ELF-1 (cell line): ENCODE data around the gene PC.
A peak's percentile ranks its signal among the peaks of the same experiment; 100 is the strongest.

ENCODE experiments used
- DNase-seq: peaks from one replicate; pipeline ENCODE4 v3.0.0-alpha.2; 2016; ENCODE audit warnings: low read depth, low spot score

Gene PC

DNA sequence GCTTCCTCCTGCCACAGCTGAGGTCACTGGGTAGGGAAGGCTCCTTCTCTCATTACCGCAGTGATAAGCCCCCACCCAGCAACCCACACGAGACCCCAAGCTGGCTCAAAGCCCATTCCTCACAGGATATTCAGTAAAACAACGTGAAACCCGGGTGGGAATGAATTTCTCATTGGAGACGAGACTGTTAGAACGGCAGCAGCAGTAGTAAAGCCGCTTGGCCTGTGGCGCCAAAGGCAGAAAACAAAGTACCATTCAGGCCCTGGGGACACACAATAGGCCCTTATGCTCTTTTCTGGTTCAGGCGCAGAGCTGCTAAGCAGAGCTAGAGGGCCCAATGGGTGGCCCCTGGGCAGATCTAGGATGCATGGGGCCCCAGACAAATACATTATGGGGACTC is 45.3 kb downstream of the PC start:
- peak; percentile 44 for DNase-seq

DNA sequence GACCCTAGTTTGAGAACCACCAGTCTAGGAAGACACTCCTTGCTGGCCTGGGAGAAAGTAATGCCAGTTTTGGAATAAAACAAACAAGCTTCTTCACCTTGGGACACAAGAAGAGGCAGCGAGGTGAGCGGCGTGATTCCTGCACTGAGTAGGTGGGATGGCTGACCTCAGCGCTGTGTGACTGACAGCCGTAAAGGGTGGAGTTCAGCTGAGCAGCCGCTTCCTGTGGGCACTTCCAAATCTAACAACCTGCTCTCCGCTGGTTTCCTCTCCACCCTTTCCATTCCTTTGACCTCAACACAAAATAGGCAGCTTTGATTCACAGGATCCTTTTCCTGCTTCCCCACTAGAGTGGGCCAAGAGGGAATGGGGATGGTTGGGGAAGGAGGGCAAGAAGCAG is 45.8 kb downstream of the PC start:
- DNase-seq = peak; percentile 65

DNA sequence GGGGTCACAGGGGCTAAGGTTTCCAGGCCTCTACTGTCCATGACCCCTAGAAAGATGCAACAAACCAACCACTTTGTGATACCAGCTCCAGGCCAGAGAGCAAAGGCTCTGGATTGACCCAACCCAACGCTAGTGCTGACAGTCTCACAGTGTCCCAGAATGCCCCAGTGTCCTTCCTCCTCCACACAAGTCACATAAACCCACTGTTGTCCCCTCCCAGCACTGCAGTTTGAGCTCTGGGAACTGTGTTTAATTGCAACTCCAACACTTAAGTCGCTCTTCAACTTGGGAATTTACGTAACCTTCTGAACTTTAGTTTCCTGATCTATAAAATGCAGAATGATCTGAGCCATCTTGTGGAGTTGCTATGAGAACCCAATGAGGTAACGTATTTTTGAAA is 47.5 kb downstream of the PC start:
- DNase-seq = no peak

DNA sequence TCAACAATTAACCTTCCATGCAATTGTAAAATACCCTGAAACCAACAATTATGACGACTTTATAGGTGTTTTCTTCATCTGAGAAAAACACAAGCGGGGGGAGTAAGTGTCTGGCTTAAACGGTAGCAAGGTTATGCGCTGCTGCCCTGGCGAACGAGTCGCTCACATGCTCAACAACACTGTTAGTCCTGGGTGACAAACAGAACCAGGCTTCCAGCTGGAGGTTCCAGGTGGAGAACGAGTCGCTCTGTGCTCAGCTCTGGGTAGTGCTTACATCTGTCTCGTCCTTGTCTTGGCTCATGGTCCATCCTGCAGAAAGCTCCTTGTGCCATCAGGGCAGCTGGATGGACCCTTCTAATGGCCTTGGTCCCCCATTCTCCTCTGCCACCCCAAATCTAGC is 48.2 kb downstream of the PC start:
- DNase-seq = no peak

DNA sequence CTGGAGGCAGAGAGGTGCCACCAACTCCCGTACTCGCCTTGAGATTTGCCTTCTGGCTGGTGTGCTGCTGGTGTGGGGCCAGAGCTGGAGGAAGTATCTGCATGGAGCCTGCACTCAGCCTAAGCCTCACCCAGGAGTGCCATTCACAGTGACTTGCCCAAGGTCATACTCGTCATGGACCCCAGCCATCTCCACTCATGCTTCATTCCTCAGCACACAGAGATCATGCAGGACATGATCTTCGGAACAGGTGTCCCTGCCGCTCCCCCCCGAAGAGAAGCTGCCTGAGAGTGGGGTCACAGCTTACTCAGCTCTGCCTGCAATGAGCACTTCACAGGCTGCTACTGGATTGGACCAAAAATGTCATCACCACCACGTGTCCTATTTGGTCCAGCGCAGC is 49.0 kb downstream of the PC start:
- no peak for DNase-seq

DNA sequence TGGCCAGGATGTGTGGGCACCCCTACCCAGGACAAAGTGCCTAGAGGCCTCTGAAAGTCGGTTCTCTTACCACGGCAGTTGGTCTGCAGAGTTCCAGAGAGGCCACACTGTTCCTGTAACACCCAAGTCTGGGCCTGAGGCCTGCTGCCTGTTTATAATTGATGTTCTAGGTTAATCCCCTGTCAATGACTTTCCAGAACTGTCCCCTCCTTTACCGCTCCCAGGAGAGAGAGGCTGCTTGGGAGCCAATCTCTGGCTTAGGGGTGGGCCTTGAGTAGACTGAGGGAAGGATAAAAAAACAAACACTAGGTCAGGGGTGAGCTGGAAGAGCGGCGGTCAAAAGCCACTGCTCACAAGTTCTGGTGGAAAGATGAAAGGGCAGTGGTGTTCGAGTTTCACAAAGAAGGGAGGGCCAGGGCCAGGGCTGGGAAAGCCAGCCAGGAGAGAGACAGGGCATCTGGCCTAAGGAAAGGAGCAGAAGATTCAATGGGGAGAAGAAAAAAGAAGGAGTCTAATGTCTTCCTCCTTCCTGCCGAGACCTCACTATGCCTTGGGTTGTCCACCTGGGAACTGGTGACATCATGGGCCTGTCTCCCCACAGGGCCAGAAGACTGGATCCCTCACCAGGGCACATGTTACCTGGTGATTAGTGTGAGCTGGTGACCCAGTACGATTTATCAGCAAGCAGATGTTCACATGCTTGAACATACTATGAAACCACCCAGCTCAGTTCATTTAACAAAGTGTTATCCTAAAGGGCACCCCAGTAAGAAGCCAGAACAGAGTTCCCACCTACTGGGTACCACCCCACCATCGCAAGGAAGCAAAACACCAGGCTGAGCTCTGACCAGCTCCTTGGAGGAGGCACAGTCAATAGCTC is 50.2 kb downstream of the PC start:
- DNase-seq = peak; percentile 48

DNA sequence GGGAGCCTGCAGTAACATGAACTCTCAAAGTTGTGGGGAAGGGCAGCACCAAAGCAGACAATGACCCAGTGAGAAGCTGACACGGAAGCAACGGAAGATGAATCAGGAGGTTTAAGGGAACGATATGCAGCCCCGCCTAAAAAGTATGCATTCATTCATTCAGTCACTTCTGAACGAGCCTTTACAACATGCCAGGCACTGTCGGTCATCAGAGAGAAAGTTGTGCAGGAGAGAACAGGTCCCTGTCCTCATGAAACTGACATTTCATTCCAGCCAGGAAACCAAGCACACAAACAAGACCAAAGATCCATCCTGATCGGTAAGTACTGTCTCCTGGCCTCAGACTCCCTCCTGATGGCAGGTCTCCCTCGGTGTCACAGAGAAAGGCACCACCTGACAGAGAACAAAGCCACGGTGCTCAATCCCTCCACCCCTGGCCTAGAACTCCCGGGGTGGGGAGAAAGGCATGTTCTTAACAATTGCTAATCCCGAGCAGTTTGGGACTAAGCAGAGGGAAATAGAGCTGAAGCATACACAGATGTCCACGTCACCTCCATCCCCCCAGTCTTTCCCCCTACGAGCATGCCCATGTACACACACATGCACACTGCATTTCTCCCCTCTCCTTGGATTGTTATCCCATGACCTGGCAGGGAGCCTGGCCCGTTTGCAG is 52.0 kb downstream of the PC start:
- peak; percentile 44 for DNase-seq

DNA sequence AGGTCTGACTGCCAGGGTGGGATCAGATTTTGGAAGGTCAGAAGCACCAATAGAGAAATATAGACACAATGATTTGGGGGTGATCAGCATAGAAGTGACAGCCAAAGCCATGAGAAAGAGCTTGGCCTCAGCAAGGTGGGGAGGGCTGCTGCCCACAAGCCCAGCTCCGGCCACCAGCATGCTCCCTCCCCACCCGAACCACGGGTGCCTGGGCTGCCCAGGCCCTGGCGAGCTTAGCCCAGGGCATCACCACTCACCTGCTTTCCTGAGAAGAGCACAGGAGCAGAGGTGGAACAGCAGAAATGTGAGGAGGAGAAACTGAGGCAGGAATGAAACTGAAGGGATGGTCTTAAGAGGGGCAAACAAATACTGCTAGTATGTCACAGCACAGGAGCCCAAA is 52.6 kb downstream of the PC start:
- DNase-seq = no peak

DNA sequence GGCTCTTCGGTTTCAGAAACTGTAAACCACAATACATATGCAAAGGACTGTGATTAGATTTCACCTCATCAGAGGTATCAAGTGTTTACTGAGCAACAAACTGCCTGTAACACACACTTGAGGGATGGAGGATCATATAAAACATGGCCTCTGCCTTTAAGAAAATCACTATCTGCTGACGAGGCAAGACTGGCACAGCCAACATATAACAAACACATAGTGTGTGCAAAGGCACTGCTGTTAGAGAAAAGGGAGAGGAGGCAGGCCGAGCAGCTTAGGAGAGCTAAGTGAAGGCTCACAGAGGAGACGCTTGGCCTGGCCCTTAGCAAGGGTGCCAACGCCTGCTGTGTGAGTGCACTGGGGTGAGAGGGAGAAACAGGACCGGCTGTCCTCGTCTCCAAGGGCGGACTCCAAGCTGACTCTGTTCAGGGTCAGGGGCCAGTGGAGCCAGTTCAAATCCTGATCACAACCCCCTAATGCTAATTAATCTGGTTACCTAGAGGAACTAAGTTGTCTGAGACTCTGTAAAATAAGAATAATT is 53.1 kb downstream of the PC start:
- DNase-seq = no peak

DNA sequence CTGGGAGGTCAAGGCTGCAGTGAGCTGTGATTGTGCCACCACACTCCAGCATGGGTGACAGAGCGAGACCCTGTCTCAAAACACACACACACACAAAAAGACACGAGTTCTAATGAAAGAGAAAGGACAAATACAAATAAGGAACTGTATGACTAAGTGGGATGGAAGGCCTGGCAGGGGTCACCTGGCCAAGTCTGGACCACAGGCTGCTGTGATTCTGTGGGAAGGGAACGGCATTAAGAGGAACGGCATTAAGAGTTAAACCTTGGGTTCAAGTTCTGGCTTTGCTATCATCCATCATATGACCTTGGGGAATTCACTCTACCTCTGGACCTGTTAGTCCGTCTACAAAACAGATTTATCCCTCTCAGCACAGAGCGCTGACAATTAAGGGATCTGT is 53.6 kb downstream of the PC start:
- no peak for DNase-seq

DNA sequence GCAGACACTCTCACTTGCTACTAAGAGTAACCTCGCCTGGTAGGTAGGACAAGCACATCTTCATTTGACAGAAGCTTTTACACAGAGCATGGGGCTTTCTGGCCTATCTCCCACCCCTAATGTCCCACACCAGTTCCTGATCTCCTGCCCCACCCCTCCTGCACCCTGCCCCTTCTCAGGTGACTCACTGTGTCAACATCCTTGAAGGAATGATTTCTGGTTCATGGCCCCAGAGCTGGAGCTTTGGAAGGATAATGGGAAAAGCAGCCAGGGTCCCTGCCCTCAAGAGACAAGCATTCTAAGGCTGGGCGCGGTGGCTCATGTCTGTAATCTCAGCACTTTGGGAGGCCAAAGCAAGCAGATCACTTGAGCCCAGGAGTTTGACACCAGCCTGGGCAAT is 54.1 kb downstream of the PC start:
- no peak for DNase-seq

DNA sequence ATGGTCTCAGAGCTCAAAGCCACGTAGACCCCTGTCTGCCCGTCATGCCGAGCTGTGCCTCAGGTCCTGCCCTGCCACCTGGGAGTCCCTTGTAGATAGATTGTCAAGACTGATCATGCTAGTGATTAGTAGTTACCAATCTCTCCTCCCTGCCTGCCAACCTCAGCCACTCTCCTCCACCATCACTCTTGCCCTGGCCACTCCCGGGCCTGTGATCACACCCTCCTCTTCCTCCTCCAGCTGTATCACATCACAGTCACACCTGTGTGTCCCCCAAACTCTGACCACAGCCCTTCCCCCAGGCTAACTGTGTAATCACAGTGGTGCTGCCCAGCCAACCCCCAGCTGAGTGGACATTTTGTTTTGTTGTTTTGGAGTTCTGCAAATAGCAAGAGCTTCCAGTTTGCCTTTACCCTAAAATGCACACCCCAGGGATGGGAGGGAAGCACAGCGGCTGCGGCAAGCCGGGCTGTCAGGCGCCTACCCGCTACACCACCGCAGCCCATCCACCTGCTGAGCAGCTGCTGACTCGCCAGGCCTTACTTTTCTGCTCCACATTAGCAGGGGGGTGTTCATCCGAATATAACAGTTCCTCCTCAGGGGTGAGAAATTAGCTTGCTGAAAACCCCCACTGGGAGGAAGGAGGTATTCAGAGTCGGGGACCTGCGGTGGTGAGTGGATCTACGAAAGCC is 55.6 kb downstream of the PC start:
- DNase-seq = no peak

DNA sequence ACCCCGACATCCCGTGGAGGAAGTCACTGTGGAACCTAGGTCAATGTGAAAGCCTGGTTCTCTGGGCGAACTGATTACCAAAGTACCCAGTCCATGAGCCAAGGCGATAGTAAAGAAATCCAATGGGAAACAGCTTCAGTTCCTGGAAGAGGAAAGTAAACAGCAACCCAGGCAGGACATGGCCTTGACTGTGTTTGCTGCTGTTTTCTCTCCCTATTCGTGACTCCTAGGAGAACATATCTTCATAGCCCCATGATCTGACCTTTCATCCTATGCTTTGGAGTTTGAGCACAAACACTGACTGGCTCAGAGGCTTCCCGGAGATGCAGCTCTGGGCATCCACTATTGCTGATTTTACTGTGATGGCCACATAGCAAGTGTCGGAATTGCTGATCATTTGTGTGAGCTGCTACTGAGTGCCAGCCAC is 56.2 kb downstream of the PC start:
- no peak for DNase-seq

DNA sequence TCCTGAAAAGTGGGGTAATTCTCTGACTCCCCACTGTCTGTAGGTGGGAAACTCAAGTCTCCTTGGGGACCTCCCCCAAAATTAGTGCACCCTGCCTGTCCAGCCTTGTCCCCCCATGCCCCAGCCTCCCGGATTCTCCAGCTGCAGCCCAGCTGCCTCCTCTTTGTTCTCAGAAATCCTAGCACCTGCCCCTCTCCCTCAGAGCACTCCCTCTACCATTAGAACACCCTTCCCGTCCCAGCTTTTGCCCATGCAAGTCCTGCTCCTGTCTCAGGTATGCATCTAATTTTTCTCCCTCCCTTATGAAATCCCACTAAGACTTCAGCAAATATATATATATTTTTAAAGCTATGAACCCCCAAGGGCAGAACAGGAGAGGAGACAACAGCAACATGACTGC is 64.0 kb downstream of the PC start:
- DNase-seq = no peak

DNA sequence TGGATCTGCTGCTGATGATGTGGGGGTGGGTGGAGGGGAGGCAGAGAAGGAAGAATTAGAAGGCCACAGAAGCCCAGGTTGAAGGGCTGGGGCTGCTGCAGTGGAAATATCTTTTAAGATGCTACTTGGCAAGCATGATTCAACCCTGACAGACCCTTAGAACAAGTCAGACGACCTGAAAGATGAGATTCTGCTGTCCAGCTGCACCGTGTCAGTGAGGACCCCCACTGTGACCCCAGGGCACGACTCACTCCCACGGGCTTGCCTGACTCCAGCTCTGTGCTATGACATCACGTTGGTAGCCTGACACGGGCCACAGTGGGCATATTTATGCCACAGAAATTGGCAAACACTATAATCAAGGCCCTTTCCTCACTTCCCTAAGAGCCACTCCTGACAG is 65.3 kb downstream of the PC start:
- DNase-seq = no peak

DNA sequence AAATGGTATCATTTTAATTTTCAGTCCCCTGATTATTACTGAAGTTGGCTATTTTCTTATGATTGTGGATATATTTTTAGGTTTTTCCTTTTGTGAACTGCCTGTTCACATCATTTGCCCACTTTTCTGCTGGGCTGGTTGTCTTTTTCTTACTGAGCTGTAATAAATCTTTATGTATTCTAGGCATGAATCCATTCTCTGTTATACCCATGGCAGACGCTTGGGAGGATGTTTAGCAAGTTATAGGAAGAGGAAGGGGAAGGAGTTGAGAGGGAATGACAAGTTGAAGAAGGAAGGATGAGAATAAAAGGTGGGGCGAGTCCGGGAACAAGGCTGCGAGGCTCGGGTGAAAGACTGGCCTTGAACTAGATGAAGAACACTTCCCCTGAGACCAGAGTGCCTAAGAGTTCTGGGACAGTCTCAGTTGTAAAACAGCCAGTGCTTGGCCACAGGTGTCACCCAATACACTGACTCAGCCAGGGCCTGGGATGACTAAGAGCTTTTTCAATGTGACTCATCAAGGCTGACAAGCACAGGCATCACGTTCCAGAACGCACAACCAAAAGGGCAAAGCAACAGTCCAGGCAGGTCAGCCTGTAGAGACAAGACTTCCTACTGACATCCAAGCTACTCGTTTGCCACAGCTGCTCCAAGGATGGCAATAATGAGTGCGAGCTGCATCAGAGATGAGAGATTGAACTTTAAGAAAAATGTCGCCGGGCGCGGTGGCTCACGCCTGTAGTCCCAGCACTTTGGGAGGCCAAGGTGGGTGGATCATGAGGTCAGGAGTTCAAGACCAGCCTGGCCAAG is 66.1 kb downstream of the PC start:
- DNase-seq = peak; percentile 82

DNA sequence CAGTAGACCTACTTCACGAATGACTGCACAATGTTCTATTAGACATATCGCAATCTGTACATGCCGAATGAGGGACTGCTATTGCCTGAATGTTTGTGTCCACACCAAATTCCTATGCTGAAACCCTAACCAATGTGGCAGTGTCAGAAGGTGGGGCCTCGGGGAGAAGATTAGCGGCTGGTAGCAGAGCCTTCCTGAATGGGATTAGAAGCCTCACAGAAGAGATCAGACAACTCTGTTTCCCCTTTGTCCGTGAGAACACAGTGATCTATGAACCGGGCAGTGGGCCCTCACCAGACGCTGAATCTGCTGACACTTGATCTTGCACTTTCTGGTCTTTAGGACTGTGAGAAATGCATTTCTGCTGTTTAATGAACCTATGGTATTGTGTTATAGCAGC is 68.2 kb downstream of the PC start:
- DNase-seq = no peak

DNA sequence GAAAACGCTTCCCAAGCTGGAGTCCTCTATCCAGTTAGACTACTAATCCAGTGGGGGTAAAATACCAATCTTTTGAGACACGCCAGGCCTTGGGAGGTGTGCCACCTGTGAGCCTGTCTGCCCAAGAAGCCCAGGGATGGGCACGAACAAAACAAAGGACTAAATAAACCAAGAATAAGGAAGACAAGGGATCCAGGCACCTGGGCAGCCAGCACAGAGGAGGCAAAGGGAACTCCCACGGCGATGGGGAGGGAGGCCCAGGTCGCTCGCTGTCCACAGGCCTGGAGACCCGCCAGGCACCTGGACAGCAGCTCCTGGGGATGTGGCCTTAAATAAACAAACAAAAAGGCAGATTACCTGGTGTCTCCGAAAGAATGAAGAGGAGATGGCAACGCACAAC is 69.9 kb downstream of the PC start:
- DNase-seq = no peak

DNA sequence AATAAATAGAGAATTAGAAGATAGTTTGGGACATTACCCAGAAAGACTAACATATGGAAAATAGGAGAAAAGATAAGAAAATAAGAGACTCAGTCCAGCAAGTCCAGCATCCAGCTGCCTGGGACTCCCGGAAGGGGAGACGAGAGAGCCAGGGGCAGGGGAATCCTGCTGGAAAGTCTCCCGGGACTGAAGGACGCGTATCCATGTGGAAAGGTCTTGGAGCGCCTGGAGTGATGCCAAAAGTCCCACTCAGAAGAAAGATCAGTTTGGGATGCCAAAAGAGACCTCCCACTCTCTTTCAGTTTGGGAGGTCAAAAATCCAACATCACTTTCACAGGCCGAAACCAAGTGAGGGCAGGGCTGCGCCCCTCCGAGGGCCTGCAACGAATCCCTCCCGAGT is 70.7 kb downstream of the PC start:
- no peak for DNase-seq

DNA sequence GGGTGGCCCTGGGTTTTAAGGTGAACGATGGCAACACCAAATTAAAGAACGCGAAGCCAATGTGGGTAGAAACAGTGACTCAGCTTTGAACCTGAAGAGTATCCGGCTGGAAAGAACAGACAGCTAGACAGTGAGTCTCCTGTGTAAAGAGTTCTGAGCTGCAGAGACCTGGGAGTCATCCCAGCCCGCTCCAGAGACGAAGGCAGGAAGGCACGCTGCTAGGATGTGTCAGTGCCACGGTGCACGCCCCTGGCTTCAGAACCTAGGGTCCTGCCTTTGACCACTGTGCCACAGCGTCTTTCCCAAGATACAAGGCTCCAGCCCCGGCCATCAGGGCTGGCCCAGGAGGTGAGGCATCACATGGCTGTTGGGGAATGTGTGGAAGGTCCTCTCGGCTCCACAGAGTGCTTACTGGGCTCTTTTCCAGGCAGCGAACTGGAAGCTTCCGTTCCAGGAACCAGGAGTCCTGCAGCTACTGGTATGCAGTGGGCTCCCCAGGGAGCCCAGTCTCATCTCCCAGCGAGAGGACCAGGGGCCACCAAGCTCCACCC is 71.4 kb downstream of the PC start:
- no peak for DNase-seq

DNA sequence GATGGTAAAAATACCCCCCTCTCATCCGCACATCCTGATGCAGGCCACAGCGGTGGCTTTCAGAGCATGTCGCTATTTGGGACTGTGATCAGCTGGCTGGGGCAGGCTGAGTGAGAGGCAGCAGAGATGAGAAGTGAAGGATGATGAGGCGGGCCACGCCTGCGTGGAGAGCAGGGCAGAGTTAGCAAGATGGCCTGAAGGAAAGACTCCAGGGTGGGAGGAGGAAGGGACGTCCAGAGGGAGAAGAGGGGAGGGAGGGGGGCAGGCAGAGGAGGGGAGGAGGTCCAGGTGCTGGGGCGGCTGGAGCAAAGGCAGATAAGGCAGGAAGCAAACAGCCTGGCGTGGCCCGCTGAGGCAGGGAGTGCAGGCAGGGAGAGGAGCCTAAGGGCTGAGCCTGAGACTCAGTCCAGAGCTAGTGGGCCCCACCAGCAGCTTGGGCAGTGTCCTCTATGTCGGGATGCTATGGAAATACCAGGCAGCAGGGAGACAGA is 72.2 kb downstream of the PC start:
- peak; percentile 37 for DNase-seq
